NCI-H1092 treated with DMSO at 0.1 percent for 48 hours (cell line): ENCODE data around the gene KRTAP10-7.
"Not testable (repeated sequence)": the region's sequence is repeated elsewhere in the genome, so short reads cannot be mapped to it uniquely, and the experiment has no call there.

Experiments
- DNase-seq: peaks from one replicate; lab custom pipeline; 2025; lab: John Stamatoyannopoulos, UW

The KRTAP10-7 gene, protein sequence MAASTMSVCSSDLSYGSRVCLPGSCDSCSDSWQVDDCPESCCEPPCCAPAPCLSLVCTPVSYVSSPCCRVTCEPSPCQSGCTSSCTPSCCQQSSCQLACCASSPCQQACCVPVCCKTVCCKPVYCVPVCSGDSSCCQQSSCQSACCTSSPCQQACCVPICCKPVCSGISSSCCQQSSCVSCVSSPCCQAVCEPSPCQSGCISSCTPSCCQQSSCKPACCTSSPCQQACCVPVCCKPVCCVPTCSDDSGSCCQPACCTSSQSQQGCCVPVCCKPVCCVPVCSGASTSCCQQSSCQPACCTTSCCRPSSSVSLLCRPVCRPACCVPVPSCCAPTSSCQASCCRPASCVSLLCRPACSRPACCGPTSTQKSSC

DNA sequence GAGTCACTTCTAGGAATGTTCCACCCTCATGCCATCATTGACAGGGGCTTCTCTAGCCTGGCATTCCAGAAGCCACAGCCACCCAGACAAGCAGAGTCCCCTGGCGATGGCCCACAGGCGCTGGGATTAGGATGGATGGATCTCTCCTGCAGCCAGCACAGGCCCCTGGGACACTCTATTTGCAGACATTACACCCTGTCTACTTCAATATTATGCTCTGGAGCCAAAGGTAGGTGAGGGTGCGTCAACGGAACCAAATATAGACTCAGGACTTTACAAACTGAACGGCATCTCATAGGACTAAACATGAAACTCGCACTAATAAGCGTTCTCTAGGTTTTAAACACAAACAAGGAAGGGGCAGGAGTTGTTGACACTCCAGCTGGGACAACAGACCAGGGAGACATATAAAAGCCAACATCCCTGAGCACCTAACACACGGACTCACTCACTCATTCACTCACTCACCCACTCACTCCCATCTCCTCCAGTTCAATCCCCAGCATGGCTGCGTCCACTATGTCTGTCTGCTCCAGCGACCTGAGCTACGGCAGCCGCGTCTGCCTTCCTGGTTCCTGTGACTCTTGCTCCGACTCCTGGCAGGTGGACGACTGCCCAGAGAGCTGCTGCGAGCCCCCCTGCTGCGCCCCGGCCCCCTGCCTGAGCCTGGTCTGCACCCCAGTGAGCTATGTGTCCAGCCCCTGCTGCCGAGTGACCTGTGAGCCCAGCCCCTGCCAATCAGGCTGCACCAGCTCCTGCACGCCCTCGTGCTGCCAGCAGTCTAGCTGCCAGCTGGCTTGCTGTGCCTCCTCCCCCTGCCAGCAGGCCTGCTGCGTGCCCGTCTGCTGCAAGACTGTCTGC is at the start of gene KRTAP10-7:
Gene KRTAP10-7 (plus strand): TSS at position 480 of the 861 bp plus-strand sequence. CDS start 25 bp downstream, at position 505.
- not testable (repeated sequence) for DNase-seq

DNA sequence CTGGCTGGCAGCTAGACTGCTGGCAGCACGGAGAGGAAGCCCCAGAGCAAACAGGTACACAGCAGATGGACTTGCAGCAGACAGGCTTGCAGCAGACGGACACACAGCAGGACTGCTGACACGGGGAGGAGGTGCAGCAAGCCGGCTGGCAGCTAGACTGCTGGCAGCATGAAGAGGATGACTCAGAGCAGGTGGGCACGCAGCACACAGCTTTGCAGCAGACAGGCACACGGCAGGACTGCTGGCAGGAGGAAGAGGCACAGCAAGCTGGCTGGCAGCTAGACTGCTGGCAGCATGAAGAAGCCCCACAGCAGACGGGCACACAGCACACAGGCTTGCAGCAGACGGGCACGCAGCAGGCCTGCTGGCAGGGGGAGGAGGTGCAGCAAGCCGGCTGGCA is 49.6 kb upstream of the KRTAP10-7 start:
- DNase-seq, result no peak

DNA sequence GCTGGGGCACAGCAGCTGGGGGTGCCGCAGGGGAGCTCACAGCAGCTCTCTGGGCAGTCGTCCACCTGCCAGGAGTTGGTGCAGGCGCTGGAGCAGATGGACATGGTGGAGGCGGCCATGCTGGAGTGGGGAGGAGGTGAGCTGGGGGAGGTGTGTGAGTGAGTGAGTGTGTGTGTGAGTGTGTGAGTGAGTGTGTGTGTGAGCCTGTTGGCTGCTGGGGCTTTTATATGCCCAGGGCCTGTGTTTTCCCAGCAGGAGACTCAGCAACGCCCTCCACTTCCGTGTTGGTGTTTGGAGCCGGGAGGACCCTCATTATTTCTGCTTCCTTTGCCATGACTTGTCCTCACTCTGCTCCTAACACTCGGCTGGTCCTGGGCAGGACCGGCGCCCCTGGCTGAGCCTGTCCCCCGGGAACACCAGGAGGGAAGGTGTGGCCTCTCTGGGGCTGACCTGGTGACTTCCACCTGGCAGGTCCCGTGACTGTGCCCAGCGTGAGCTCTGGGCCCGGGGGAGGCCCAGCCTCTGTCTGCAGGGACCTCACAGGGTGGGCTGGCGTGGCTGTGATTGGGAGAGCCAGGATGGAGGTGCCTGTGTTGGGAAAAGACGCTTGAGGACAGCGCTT is 48.9 kb upstream of the KRTAP10-7 start, which contains the start of gene KRTAP10-2:
Gene KRTAP10-2 (minus strand): TSS at position 166 of the 622 bp plus-strand sequence. CDS start 47 bp downstream, at position 119.
- no peak for DNase-seq

DNA sequence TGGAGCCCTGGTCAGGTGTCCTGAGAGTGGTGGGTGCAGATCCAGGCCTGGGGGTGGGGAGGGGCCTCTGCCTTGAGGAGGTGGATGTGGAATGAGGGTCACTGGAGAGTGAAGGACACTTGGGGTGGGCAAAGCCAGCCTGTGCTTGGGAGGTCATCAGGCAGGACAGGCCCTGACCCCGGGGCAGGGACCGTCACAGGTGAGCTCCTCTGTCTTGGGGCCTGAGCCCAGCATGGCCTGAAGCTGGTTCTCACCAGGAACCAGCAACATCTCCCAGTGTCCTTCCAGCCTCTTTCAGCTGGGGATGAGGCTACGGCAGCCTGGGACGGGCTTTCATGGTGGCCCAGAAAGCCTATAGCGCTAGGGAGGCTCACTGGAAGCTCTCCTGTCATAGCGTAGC is 48.3 kb upstream of the KRTAP10-7 start:
- no peak for DNase-seq

DNA sequence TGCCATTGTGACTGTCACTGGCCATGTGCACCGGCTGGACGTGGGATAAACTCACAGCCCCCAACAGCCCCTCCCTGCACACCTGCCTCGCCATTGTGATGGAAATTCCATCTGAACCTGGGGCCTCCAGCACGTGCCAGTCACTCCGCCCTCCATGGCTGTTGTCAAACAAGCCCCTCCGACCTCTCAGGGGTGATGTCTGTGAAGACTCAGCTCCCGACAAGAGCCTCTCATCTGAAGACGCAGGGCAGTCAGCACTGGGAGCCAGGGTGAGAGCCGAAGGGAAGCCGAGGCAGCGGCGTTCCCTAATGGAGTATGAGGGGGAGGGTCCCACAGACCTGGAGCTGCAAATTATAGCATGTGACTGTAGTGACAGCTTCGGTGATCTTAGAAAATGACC is 47.7 kb upstream of the KRTAP10-7 start:
- no peak for DNase-seq

DNA sequence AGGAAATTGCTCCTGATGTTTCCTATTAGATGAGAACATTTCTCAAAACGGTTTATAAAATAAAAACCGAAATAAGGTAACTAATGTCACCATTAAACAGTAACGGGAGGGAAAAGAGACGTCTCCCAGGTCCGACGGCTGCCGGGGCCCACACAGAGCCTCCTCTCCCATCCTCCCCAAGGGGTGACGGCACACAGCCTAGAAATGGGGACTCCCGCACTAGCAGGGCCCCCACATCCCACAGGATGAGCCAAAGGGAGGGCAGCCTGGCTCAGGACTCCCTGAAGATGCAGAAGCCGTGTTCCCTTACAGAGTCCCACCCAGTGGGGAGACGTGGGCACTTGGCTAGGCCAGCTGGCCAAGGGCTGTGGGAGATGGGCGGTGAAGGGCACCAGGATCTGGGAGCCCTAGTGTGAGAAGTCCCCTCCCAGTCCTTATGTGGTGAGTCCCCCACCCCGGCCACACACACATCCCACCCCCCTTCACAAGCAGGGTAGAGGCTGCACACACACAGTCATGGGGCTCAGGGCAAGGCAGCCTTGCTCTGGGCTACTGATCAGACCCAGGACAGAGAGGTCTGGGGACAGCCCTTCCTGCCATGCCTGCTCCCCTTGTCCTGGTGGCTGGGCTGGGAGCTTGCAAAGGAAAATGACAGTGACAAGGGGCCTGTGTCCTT is 45.1 kb upstream of the KRTAP10-7 start:
- DNase-seq, result no peak

DNA sequence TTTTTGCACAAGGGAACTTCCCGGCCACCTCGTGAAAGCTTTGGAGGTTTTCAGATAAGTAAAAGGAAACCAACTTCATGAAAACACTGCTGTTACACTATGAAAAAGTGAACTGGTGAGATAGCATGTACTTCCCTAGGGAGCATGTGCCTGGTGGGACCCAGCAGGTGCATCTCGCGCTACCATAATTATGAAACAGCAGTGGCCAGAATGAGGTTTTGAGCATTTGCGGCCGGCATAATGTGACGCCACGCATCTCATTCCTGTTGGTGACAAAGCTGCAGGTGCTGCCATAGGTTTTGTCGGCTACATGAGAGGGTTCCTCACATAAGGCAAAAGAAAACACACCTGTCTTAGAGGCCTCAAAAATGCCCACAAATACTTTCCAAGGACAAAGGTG is 43.5 kb upstream of the KRTAP10-7 start:
- DNase-seq, result peak; percentile 37

DNA sequence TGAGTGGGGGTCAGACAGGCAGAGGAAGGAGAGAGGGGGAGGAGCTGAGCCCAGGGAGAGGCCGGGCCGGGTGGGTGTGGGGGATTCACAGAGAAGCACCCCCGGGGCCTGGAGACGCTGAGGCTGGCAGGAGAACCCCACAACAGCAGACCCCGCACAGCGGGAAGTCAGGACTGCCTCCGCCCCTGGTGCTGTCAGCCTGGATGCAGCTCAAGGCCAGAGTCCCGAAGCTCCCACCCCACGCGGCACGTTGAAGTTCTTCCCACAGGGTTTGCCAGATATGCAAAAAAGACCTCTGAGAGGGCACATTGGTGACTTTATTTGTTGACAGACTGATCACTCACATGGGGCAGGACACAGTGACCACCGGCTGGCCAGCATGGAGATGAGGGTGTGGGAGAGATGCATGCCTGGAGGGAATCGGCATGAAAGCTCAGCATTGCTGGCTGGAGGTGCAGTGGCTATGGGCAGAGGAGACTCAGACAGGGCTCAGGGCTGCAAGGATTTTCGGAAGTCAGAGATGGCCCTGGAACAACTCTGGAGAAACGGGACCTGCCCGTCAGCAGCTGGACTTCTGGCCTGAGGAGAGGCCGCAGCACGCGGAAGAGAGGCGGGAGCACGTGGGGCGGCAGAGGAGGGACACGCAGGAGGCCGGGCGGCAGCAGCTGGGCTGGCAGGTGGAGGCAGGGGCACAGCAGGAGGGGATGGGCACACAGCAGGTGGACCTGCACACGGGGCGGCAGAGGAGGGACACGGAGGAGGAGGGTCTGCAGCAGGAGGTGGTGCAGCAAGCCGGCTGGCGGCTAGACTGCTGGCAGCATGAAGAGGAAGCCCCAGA is 42.7 kb upstream of the KRTAP10-7 start:
- no peak for DNase-seq

DNA sequence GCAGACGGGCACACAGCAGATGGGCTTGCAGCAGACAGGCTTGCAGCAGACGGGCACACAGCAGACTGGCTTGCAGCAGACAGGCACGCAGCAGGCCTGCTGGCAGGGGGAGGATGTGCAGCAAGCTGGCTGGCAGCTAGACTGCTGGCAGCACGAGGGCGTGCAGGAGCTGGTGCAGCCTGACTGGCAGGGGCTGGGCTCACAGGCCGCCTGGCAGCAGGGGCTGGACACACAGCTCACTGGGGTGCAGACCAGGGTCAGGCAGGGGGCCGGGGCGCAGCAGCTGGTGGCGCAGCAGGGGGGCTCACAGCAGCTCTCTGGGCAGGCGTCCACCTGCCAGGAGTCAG is 42.1 kb upstream of the KRTAP10-7 start:
- not testable (repeated sequence) for DNase-seq

DNA sequence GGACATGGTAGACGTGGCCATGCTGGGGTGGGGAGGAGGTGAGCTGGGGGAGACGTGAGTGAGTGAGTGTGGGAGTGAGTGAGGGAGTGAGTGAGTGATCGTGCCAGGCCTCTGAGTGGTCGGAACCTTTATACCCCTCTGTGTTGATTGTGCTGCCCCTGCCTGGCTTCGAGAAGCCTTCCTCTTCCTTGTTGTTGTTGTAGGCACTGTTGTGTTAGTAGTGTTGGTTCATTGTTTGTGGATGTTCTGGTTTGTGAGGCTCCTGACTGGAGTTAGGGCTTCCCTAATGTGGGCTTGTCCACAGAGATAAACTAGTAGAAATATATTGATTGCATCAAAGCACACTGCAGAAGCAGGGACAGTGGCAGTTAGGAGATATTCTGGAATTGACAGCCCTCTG is 41.7 kb upstream of the KRTAP10-7 start, which contains the start of gene KRTAP10-3:
Gene KRTAP10-3 (minus strand): TSS at position 101 of the 400 bp plus-strand sequence. CDS start 80 bp downstream, at position 21.
- no peak for DNase-seq

DNA sequence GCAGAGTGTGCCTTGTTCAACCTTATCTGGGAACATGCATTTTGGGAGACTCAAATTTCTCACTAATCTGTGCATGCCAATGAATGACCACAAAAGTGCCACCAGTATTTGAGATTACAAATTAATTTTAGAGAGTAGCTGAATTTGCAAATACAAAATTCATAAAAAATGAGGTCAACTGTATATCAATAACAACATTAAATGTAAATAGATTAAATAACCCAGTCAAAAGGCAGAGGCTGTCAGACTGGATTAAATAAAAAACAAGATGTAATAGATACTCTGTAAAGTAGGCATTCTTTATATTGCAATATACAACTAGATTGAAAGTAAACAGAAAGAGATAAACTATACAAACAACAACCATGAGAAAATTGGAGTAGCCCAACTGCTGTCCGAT is 36.3 kb upstream of the KRTAP10-7 start:
- DNase-seq, result no peak

DNA sequence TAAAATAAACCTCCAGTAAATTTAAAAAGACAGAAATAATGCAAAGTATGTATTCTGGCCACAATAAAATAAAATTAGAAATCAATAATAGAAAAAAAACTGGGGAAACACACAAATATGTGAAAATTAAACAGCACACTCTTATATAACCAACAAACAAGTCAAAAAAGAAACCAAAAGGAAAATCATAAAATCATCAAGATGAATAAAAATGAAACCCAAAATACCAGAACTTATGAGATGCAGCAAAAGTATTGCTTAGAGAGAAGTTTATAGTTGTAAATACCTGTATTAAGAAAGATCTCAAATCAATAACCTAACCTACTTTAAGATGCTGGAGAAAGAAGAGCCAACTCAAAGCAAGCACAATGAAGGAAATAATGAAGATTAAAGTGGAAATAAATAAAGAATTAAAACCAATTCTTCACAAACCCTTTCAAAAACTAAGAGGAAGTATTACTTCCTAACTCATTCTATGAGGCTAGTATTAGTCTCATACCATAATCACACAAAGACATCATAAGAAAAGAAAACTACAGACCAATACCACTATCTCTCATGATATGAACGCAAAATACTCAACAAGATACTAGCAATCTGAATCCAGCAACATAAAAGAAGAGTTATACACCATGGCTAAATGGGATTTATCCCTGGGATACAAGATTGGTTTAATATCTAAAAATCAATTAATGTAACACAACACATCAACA is 35.4 kb upstream of the KRTAP10-7 start:
- no peak for DNase-seq

DNA sequence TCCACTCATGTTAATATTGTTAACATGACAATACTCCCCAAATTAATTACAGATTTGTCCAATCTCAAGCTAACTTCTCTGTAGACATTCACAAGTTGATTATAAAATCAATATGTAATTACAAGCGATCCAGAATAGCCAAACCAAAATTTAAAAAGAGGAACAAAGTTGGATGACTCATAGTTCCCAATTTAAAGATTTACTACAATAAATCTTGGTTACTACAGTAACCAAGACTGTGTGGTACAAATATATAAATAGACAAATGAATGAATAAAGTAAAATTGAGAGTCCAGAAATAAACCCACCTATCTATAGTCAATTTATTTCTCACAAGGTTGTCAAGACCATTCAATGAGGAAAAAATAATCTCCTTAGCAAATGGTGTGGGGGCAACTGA is 34.0 kb upstream of the KRTAP10-7 start:
- DNase-seq, result no peak

DNA sequence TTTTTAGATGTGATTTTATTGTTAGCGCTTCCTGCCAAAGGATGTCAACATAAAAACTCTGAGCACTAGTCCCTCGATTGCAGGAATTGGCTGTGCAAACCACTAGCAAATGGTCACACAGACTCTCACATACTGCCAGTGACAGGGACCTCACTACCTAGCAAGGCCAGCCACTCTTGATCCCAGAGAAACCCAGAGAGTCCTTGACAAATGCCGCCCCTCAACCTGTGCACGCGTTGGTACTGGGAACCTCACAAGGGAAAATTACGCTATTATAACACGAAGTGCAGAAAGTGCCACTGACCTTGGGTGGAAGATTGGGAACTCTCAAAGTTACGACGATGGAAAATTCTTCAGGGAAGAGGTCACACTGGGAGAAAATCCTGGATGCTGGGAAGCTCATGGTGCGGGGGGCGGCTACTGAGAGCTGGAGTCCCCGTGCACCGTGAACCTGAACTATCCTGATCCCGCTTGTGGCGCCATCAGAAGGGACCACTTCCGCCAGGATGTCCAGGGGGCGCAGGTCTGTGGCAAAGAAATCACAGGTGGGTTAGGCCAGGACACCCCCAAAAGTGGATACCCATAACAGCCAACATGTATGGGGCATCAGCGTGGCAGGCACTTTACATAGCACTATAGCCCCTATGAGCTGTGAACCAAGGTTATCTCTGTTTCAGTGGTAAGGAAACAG is 32.8 kb upstream of the KRTAP10-7 start:
- DNase-seq, result no peak

DNA sequence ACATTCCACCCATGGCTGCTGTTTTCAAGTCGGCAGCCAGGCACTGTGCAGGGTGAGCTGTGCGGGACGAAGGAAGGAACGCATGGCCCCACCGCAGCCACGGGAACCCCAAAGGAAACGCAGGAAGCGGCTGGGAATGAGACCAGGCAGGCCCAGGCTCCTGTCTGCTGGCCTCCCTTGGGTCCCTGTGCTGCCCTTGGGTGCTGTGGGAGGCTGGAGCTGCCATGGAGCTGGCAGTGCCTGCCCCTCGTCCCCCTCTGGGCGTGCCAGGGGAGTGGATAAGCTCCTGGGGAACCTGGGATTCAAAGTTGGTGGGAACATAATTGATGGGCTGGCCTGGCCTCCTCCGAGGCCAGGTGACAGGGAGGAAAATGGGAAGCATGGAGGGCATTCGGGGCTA is 32.1 kb upstream of the KRTAP10-7 start:
- DNase-seq, result no peak

DNA sequence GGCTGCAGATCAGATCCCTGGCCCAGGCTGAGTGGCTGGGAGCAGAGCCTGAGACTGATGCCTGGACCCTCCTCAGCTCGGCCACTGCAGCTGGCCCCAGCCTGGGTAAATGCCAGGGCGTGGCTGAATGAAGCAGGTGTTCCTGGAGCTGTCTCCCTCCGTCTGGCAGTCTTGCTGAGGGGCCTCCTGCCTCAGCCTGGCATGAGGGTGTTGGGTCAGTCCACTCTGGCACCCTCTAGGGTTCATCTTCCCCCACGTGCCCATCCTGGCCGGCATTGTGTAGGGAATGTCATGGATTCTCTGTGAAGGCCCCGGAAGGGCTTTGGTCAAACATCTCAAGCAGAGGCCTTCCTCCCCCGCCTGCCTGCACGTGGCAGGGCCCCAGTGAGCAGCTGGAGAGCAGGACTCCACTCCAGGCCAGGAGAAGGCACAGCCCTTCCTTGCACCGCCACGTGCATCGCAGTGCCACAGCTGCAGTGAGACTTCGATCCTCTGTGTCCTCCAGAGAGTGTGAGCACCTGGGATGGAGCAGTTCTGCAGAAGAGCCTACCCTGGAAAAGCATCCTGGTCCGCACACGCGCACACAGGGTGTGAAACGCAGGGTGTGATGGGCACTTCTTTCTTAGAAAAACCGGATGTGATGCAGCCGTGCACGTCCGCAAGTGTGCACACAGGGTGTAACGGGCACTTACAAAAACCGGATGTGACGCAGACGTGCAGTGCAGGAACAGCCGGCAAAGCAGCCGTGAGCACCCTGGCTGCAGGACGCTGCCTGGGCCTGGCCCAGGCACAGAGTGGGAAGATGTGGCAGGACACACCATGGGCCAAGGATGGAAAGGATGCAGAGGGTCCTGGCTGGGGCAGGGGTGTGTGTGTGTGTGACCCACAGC is 31.5 kb upstream of the KRTAP10-7 start:
- DNase-seq, result peak; percentile 44

DNA sequence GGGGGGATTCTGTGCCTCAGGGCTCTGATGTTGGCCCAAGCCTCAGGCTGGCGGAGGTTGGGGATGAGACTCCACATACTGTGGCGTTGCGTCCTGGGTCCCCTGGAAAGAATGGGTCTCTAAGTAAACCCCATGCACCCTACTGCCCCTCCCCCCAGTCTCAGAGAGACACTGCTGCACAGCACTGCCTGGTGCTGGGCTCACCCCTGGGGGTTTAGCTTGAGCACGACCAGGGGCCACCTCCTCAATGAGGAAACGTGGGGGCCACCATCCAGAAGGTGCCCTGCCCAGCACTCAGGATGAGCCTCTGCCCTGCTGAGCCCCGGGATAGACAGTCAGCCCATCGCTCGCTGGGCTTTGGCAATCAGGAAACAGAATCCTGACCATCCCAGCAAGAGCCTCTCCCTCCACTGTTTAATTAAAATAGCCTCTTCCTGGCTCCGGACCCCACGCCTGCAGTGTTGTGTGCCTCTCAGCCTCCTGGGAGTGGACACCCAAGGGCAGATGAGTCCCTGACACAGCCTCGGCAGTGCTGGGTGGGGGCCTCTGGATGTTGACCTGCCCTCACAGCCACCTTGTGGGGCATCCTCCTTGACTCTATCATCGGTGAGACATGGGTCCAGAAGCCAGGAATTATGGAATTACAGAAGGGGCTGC is 30.4 kb upstream of the KRTAP10-7 start:
- DNase-seq, result no peak

DNA sequence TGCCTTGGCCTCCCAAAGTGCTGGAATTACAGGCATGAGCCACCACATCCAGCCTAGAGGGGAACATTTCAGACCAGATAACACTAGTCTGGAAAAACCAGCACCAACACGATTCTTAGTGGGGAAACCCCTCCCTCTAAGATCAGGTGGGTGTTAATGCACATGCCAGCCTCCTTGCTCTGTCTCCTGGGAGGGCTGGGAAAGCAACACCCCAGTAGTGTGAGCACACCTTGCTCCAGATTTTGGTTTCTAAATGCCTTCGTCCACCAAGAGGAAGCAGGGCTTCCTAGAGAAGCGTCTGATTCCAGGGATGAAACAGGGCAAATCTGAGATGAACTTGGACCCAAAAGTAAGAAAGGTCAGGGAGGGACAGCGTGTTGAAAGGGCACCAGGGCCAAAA is 29.1 kb upstream of the KRTAP10-7 start:
- DNase-seq, result no peak
